Natural killer cell (primary cell): Measurements from ENCODE around the gene BTBD1. TPM values are rescaled to one million over a fixed set of nuclear protein-coding genes. Genes with fewer than 3 reads are reported as not detected.

Experiments used
- ATAC-seq, 3 donors: fragments of 150-1000 bp in 2 of 3; fragments of 200-7000 bp in 1 of 3; cut with Tn5 transposase; 1 replicate in 1 of 3; 2 replicates in 2 of 3; pipeline ENCODE4 v1.10.0; 2021; ENCODE audit warnings: mild to moderate bottlenecking in 2 of 3, moderate library complexity in 2 of 3
- DNase-seq, 2 donors: peaks; one replicate each; pipeline versions ENCODE4 v3.0.0 to v3.0.0-alpha.2; 2013 to 2021; ENCODE audit warnings: mixed read lengths in 1 of 2
- H3K27ac ChIP-seq: one replicate; pipeline ENCODE4 v1.5.1; 2013; ENCODE audit warnings: mild to moderate bottlenecking, low read length
- H3K27me3 ChIP-seq: one replicate; pipeline ENCODE4 v1.6.1; 2013; ENCODE audit warnings: low read length; ENCODE audit not compliant: control insufficient read depth, insufficient read depth
- H3K36me3 ChIP-seq: one replicate; pipeline ENCODE4 v1.6.1; 2013; ENCODE audit warnings: low read length; ENCODE audit not compliant: control insufficient read depth, insufficient read depth
- H3K4me1 ChIP-seq: one replicate; pipeline ENCODE4 v1.6.1; 2013; ENCODE audit warnings: low read length; ENCODE audit not compliant: control insufficient read depth, insufficient read depth
- H3K4me3 ChIP-seq: one replicate; pipeline ENCODE4 v1.5.1; 2013; ENCODE audit warnings: low read length
- H3K9me3 ChIP-seq: one replicate; pipeline ENCODE4 v1.6.1; 2013; ENCODE audit warnings: low read length; ENCODE audit not compliant: control insufficient read depth, insufficient read depth
- H3K27ac Mint-ChIP-seq, 2 donors: one replicate each; pipeline ENCODE4 v1.8.0; 2022; ENCODE audit warnings: mild to moderate bottlenecking in 2 of 2, mixed read lengths in 2 of 2, moderate library complexity in 1 of 2
- H3K27me3 Mint-ChIP-seq, 2 donors: one replicate each; pipeline ENCODE4 v1.8.0; 2022; ENCODE audit warnings: low read depth in 2 of 2, mixed read lengths in 2 of 2
- H3K36me3 Mint-ChIP-seq: one replicate; pipeline ENCODE4 v1.8.0; 2022; ENCODE audit warnings: mixed read lengths
- H3K4me1 Mint-ChIP-seq, 2 donors: one replicate each; pipeline ENCODE4 v1.8.0; 2022; ENCODE audit warnings: mixed read lengths in 2 of 2
- H3K4me3 Mint-ChIP-seq: one replicate; pipeline ENCODE4 v1.8.0; 2022; ENCODE audit warnings: mild to moderate bottlenecking, moderate library complexity, mixed read lengths
- H3K9me3 Mint-ChIP-seq, 2 donors: one replicate each; pipeline ENCODE4 v1.8.0; 2022; ENCODE audit warnings: mixed read lengths in 2 of 2
- WGBS: methylation state at CpG from one replicate; pipeline ENCODE4 v1.1.7; 2013; ENCODE audit warnings: missing lambda C conversion rate; ENCODE audit not compliant: insufficient coverage; 5-methylcytosine and 5-hydroxymethylcytosine counted together
- intact Hi-C: fragments of 100-400 bp; cut with micrococcal nuclease; formaldehyde crosslinking; loops from one replicate; pipeline ENCODE4 v1.14.2; 2022
- total RNA-seq, 4 donors: library from RNA; stranded (reverse); fragments of 120-200 nt in 1 of 4; gene quantifications; one replicate each; pipeline versions ENCODE4 v1.2.3 to v1.2.4, GENCODE V29; 2013 to 2022
- TF ChIP-seq, protein P1 (sequence below): fragments of 200-600 bp; IDR thresholded peaks from one replicate; pipeline ENCODE4 v1.8.0; 2022; ENCODE audit warnings: antibody characterized with exemption

The BTBD1 gene
- total RNA-seq, 3 donors from 2014 or later (not counting 1 experiment from before 2014, with no cell fraction given), result 42.5 to 54.4 (median 54.0) TPM

DNA sequence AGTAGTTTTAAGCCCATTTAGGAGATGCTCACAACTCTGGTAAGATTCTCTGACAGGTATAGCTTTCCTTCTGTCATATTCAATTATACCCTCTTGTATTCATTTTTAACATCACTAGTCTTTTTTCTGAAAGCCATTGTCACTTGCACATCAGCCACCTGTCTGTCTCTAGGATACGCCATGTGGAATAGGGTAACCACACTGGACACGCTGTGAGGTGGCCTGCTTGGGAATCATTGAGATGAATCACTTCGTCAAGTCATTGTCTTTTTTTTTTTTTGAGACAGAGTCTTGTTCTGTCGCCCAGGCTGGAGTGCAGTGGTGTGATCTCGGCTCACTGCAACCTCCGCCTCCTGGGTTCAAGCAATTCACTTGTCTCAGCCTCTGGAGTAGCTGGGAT is 47.8 kb upstream of the BTBD1 start:
- Mint-ChIP-seq H3K9me3 (no peaks in the 10 kb centered on the region), H3K36me3 (no peaks in the 10 kb centered on the region), H3K27ac (no peak overlapping the region), H3K4me3 (no peak overlapping the region), H3K4me1 (peaks cover 7 to 16% of the 10 kb centered on the region in 2 donors), H3K27me3 (no peaks in the 10 kb centered on the region)
- Histone ChIP-seq H3K27ac (no peak overlapping the region), H3K36me3 (peaks cover 10% of the 10 kb centered on the region), H3K4me3 (no peak overlapping the region), H3K4me1 (no peaks in the 10 kb centered on the region), H3K9me3 (no peaks in the 10 kb centered on the region), H3K27me3 (no peaks in the 10 kb centered on the region)
- intact Hi-C loops, result no loop called here
- no peak for ATAC-seq
- TF ChIP-seq, protein P1, sequence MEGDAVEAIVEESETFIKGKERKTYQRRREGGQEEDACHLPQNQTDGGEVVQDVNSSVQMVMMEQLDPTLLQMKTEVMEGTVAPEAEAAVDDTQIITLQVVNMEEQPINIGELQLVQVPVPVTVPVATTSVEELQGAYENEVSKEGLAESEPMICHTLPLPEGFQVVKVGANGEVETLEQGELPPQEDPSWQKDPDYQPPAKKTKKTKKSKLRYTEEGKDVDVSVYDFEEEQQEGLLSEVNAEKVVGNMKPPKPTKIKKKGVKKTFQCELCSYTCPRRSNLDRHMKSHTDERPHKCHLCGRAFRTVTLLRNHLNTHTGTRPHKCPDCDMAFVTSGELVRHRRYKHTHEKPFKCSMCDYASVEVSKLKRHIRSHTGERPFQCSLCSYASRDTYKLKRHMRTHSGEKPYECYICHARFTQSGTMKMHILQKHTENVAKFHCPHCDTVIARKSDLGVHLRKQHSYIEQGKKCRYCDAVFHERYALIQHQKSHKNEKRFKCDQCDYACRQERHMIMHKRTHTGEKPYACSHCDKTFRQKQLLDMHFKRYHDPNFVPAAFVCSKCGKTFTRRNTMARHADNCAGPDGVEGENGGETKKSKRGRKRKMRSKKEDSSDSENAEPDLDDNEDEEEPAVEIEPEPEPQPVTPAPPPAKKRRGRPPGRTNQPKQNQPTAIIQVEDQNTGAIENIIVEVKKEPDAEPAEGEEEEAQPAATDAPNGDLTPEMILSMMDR, result no peak
- no peak for DNase-seq
- WGBS, result 98% methylated on average over 6 of the region's 6 CpGs

DNA sequence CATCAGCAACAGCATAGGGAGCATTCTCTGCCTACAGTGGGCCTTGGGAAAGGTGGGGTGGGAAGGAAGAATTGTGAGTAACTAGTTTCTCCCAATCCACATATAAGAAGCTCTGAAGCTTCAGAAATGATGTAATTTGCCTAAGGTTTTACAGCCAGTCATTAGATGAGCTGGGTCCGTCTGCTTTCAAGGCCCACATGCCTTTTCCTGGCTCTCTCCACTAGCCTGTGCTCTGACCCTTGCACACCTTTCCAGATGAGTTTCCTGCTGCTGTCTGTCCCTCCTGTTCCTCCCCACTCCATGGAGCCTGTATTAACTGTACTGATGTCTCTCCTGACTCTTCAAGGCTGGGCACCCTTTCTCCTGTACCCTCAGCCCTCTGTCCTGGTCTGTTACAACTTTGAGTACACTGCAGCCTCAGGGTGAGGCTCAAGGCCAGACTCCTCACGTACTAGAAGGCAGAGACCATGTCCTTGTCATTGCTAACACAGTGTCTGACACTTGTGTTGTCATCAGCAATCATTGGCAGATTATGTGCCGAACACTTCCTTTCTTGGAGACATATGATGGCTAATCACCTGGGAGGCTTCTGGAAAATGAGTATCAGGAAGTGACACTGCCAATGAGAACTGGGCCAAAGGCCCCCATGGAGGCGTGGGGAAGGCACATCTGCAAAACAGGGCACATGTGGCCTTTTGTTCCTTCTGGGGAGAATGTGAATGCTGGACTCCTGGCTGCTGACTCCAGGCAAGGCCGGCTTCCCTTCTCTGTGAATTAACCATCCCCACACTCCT is 47.0 kb upstream of the BTBD1 start:
- Mint-ChIP-seq H3K4me1 (peaks cover 15 to 23% of the 10 kb centered on the region in 2 donors), H3K27me3 (no peaks in the 10 kb centered on the region), H3K9me3 (no peaks in the 10 kb centered on the region), H3K4me3 (no peak overlapping the region), H3K36me3 (no peaks in the 10 kb centered on the region), H3K27ac (no peak overlapping the region)
- Histone ChIP-seq H3K9me3 (no peaks in the 10 kb centered on the region), H3K36me3 (peaks cover 10% of the 10 kb centered on the region), H3K27ac (no peak overlapping the region), H3K4me3 (no peak overlapping the region), H3K27me3 (no peaks in the 10 kb centered on the region), H3K4me1 (peaks cover 6% of the 10 kb centered on the region)
- TF ChIP-seq, protein P1, result no peak
- intact Hi-C loops, result no loop called here
- DNase-seq (no peak), ATAC-seq (no peak)
- 94% methylated on average over 5 of the region's 5 CpGs for WGBS

DNA sequence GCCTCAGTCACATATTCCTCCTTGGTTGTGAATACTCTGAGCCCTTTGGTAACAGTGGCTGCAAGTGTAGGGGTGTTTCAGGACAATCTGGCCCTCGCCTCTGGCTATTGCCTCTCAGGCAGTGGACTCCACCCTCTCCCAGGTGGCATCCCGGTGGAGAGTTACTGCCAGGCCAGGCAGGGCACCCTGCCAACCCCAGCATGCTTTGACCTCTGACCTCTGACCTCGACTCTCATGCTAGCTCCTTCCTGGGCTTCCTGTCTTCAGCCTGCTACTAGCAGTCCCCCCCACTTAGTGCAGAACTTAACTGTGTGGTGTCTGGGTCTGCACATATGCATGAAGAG is 45.9 kb upstream of the BTBD1 start:
- H3K4me3 Mint-ChIP-seq, result no peak overlapping the region
- TF ChIP-seq, protein P1, result no peak
- H3K27me3 Mint-ChIP-seq, result no peaks in the 10 kb centered on the region
- no peaks in the 10 kb centered on the region for H3K9me3 ChIP-seq
- H3K27ac ChIP-seq, result no peak overlapping the region
- H3K4me3 ChIP-seq, result no peak overlapping the region
- H3K4me1 ChIP-seq, result peaks cover 18% of the 10 kb centered on the region
- no peaks in the 10 kb centered on the region for H3K9me3 Mint-ChIP-seq
- H3K36me3 Mint-ChIP-seq, result no peaks in the 10 kb centered on the region
- no peaks in the 10 kb centered on the region for H3K27me3 ChIP-seq
- WGBS, result 64% methylated on average over 3 of the region's 3 CpGs
- DNase-seq, result no peak
- peaks cover 26 to 35% of the 10 kb centered on the region in 2 donors for H3K4me1 Mint-ChIP-seq
- H3K36me3 ChIP-seq, result peaks cover 10% of the 10 kb centered on the region
- ATAC-seq, result no peak
- H3K27ac Mint-ChIP-seq, result no peak overlapping the region
- intact Hi-C loops, result no loop called here
